ENCODE results near the gene ARFGAP3. TPM values are rescaled to one million over a fixed set of nuclear protein-coding genes. Genes with fewer than 3 reads are reported as not detected.

The ARFGAP3 gene
- total RNA-seq, 2 donors from 2014 or later: 32.1 to 39.7 TPM

DNA sequence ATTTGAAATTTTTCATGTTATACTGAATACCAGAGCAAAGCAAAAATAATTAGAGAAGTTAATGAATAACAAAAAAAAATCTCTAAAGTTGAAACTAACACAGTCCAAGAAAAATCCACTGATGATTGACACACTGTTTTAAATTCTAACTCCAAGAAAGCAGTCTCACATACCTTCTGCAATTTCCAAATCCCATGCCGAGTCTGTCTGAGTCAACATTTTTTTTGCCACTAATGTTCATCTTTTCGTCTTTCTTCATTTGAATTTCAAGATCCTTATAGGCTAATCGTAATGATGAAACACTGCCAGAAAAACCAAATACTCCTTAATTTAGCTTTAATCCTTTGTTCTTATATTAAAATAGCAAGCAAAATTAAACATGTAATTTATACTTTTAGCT is 39.5 kb downstream of the ARFGAP3 start:
- Mint-ChIP-seq H3K27ac (no peak overlapping the region), H3K27me3 (no peaks in the 10 kb centered on the region), H3K36me3 (ENCODE audit: low read depth) (peaks cover 11% of the 10 kb centered on the region)

DNA sequence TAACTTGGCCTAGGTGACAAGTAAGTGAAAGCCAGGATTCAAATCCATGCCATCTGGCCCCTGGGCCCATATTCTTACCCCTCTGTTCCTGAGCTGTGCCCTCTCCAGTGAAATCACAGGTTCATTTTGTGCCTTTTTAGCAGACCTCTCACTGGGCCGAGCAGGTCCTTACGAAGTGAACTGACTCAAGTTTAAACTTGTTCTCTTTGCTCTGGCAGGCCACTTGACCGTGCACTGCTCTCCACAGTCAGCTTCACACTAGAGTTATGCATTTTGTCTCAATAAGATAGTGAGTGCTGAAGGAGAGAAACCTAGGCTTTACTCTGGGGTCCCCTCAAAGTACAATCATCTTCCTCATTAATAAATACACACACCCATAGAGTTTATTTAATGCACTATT is 40.7 kb downstream of the ARFGAP3 start:
- DNase-seq (no peak), ATAC-seq (no peak)
- no peaks in the 10 kb centered on the region for H3K27me3 Mint-ChIP-seq
- H3K27ac Mint-ChIP-seq: no peak overlapping the region
- peaks cover 14% of the 10 kb centered on the region for H3K36me3 Mint-ChIP-seq (ENCODE audit: low read depth)
- peaks cover 7% of the 10 kb centered on the region for H3K4me1 Mint-ChIP-seq
- H3K9me3 ChIP-seq (ENCODE audit: control insufficient read depth, low read length, poor library complexity, severe bottlenecking): no peaks in the 10 kb centered on the region
- no peak overlapping the region for H3K4me3 Mint-ChIP-seq

More for the DNA sequence above, 39.5 kb downstream of the ARFGAP3 start:
- H3K4me1 Mint-ChIP-seq: peaks cover 5% of the 10 kb centered on the region
- H3K4me3 Mint-ChIP-seq: no peak overlapping the region
- H3K9me3 ChIP-seq (ENCODE audit: control insufficient read depth, low read length, poor library complexity, severe bottlenecking): no peaks in the 10 kb centered on the region
- no peak for DNase-seq
- ATAC-seq: no peak

DNA sequence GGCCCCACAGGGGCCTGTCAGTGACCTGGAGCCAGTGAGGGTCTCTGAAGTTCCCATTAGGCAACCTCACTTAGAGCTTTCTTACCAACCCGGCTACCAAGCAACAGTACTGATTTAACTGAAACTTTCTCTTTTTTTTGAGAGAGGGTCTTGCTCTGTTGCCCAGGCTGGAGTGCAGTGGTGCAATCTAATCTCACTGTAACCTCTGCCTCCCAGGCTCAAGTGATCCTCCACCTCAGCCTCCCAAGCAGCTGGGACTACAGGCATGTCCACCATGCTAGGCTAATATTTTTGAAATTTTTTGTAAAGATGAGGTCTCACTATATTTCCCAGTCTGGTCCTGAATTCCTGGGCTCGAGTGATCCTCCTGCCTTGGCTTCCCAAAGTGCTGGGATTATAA is 42.5 kb downstream of the ARFGAP3 start:
- ATAC-seq (no peak), DNase-seq (no peak)
- Mint-ChIP-seq H3K36me3 (ENCODE audit: low read depth) (peaks cover 11% of the 10 kb centered on the region), H3K4me1 (peaks cover 2% of the 10 kb centered on the region), H3K27ac (no peak overlapping the region), H3K27me3 (no peaks in the 10 kb centered on the region), H3K4me3 (no peak overlapping the region)
- H3K9me3 ChIP-seq (ENCODE audit: control insufficient read depth, low read length, poor library complexity, severe bottlenecking): no peaks in the 10 kb centered on the region

DNA sequence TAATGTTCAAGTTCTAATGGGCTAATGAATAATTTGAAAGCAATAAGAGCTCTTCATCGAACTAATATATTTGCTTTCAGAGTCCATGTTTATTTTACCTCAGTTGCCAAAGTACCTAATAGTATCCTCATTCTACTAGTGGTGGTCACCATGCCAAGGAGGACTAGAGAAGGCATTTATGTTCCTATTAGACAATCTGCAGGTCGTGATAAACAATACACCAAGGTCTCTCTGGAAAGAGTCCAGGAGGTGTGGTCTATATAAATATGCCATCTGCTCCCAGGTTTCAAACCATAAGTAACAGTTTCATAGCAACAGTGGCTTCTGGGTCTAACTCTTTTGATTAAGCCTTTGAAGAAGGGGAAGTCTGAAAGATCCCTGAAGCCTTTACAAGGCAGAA is 42.9 kb downstream of the ARFGAP3 start:
- Mint-ChIP-seq H3K36me3 (ENCODE audit: low read depth) (peaks cover 14% of the 10 kb centered on the region), H3K27me3 (no peaks in the 10 kb centered on the region), H3K4me1 (peaks cover 2% of the 10 kb centered on the region), H3K27ac (peak overlapping the region; percentile 60), H3K4me3 (no peak overlapping the region)
- no peak for DNase-seq
- H3K9me3 ChIP-seq (ENCODE audit: control insufficient read depth, low read length, poor library complexity, severe bottlenecking): no peaks in the 10 kb centered on the region
- ATAC-seq: no peak

DNA sequence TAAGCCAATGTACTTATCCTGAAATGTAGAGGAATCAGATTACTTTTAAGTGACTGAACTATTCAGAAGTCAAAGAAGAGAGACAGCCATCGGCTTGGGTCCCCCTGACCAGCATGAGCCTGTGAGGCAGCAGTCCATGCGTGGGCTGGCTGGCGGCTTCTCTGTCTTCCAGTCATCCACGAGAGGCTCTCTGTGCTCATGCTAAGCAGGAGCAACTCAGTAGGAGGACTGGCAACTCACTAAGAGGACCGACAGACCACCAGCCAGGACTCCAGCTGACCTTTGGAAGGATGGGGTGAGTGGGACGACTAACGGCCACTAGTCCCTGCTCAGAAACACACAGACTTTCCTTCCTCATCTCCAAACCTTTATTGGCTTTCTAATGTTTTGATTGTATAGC is 43.6 kb downstream of the ARFGAP3 start:
- ATAC-seq (no peak), DNase-seq (no peak)
- Mint-ChIP-seq H3K36me3 (ENCODE audit: low read depth) (peaks cover 15% of the 10 kb centered on the region), H3K27ac (peak overlapping the region; percentile 60), H3K4me1 (peaks cover 2% of the 10 kb centered on the region), H3K27me3 (no peaks in the 10 kb centered on the region), H3K4me3 (no peak overlapping the region)
- no peaks in the 10 kb centered on the region for H3K9me3 ChIP-seq (ENCODE audit: control insufficient read depth, low read length, poor library complexity, severe bottlenecking)

DNA sequence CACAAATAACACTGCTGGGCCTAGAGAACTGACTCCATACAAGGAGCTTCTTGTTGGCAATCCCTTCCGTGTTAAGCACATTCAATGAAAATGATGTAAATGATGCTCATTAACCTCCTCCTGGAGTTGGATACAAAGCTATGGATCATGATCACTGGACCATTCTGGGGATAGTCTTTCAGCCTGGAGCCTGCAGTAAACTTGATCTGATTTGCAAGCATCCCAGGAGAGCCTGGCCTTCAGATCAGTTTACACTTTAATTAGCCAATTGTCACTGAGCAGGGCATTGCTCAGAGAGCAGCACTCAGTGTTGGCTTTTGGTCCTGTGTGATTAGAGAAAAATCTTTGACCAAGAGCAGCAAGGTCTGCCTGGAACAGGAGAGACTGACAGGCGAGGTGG is 45.6 kb downstream of the ARFGAP3 start:
- ATAC-seq: no peak
- no peak for DNase-seq
- no peaks in the 10 kb centered on the region for H3K9me3 ChIP-seq (ENCODE audit: control insufficient read depth, low read length, poor library complexity, severe bottlenecking)
- Mint-ChIP-seq H3K27ac (peak overlapping the region; percentile 59), H3K27me3 (no peaks in the 10 kb centered on the region), H3K4me3 (no peak overlapping the region), H3K4me1 (peaks cover 2% of the 10 kb centered on the region), H3K36me3 (ENCODE audit: low read depth) (peaks cover 15% of the 10 kb centered on the region)

DNA sequence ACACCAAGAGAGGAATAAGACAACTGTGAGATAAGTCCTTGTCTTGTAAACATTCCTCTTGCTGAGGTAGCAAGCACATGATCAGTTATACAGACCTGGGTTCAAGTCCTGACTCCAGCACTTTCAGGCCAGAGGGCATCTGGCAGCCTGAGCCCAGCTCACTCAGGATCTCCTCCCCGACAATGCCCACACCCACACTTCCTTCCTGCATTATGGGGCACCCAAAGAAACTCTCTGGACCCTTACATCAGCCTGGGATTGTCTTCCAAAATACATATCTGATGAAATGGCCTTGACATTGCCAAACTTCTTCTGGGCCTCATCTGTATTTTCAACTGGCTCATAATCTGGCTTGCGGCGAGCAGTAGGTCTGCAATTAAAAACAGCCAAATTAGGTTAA is 48.6 kb downstream of the ARFGAP3 start:
- Mint-ChIP-seq H3K4me3 (peak overlapping the region; percentile 36), H3K27ac (peak overlapping the region; percentile 27), H3K27me3 (no peaks in the 10 kb centered on the region), H3K4me1 (peaks cover 2% of the 10 kb centered on the region), H3K36me3 (ENCODE audit: low read depth) (peaks cover 17% of the 10 kb centered on the region)
- ATAC-seq (no peak), DNase-seq (no peak)
- H3K9me3 ChIP-seq (ENCODE audit: control insufficient read depth, low read length, poor library complexity, severe bottlenecking): no peaks in the 10 kb centered on the region

DNA sequence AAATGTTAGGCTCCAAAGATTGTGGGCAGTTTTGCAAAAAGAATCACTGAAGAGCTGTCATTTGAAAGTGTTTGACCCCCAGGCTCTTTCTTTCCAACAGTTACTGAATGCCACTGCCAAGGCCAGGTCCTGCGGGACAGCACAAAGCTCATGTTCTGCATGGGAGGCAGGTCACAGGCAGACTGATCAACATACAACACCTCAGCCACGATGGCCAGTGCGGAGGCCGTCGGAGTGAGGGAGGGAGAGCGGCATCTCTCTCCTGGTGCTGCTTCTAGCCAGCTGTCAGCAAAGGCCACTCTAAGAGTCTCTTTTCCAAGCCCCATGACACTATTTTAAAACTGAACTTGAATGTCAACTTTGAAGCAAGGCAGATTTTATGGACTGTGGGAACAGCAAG is 49.9 kb downstream of the ARFGAP3 start:
- no peak for DNase-seq
- peaks cover 8% of the 10 kb centered on the region for H3K36me3 Mint-ChIP-seq (ENCODE audit: low read depth)

DNA sequence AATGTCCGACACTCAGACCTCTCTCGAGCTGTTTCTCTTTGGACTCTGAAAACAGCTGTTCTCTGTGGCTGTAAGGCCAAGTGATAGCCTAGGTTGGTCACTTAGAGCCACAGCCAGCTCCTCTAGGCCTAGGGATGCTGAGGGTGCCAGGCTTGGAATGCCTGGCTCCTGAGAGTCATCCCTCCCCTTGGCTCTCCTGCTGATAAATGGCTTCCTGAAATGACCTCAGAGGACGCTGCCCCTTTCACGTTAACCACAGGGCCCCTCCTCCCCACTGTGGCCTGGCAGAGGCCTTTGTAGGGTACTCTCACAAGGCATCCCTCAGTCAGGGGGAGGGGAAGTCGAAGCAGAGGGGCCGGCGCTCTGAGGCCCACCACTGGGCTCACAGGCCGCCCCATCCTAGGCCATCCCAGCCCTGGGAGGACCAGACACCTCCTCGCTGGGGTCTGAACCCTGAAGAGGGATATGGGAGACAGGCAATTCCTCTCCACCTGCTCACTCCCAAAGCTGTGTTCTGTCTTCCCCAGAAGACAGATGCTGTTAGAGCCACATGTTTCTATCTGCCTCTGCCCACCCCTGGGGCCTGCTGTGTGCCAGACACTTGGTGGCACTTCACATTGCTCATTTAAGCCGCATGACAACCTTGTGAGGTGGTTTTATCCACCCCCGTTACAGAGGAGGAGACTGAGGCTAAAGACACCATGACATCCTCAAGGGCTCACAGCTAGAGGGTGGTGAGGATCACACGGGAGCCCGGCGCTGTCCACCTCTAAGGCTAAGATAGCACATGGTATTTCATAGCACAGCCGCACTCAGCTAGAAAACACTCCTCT is 50.9 kb downstream of the ARFGAP3 start:
- Mint-ChIP-seq H3K36me3 (ENCODE audit: low read depth) (peaks cover 6% of the 10 kb centered on the region), H3K4me1 (no peaks in the 10 kb centered on the region), H3K4me3 (no peak overlapping the region), H3K27ac (peak overlapping the region; percentile 56), H3K27me3 (no peaks in the 10 kb centered on the region)
- no peaks in the 10 kb centered on the region for H3K9me3 ChIP-seq (ENCODE audit: control insufficient read depth, low read length, poor library complexity, severe bottlenecking)
- no peak for DNase-seq
- no peak for ATAC-seq

More for the DNA sequence above, 49.9 kb downstream of the ARFGAP3 start:
- no peak overlapping the region for H3K4me3 Mint-ChIP-seq
- H3K4me1 Mint-ChIP-seq: peaks cover under 1% of the 10 kb centered on the region
- H3K27me3 Mint-ChIP-seq: no peaks in the 10 kb centered on the region
- ATAC-seq: no peak
- no peaks in the 10 kb centered on the region for H3K9me3 ChIP-seq (ENCODE audit: control insufficient read depth, low read length, poor library complexity, severe bottlenecking)
- no peak overlapping the region for H3K27ac Mint-ChIP-seq

DNA sequence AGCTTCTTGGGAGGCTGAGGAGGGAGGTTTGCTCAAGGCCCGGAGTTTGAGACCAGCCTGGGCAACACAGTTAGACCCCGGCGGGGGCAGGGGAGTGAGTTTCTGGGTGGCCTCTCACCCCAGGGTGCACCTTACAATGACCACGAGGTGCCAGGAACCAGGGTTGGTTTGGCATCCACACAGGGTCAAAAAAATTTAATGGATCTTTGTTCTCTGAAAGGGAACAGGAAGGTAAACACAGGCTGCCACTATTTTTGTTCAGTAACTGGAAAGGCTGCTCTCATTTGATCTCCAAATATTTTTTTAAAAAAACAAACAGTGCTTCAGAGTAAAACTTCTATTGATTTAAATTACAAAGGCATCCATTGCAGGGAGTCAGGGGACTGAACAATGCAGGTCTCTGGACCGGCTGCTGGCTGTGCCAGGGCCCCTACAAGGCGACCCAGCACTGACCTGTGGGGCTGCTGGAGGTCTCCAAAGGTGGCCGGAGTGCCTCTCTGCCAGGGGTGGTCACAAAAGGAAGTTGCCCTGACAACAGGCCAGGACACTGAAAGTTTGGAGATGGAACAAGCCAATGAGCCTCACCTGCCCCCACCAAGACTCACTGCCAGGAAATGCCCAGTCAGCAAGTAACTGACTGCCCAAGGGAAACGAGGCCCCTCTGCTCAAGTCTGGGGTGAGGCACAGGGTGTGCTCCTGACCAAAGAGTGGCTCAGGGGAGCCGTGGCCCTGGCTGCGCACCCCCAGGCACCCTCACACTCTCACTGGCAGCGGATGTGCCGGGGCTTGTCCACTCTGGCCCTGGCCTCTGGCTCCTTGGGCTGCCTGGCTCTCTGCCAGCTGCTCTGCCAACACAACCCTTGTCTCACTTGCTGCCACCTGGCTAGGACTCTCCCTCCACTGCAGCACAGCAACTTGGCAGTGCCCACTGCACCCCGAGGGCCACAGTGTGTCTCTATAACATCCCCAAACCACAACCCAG is 51.8 kb downstream of the ARFGAP3 start:
- Mint-ChIP-seq H3K27ac (peak overlapping the region; percentile 56), H3K36me3 (ENCODE audit: low read depth) (peaks cover 6% of the 10 kb centered on the region), H3K4me1 (no peaks in the 10 kb centered on the region), H3K27me3 (no peaks in the 10 kb centered on the region), H3K4me3 (no peak overlapping the region)
- DNase-seq (no peak), ATAC-seq (no peak)
- H3K9me3 ChIP-seq (ENCODE audit: control insufficient read depth, low read length, poor library complexity, severe bottlenecking): no peaks in the 10 kb centered on the region

DNA sequence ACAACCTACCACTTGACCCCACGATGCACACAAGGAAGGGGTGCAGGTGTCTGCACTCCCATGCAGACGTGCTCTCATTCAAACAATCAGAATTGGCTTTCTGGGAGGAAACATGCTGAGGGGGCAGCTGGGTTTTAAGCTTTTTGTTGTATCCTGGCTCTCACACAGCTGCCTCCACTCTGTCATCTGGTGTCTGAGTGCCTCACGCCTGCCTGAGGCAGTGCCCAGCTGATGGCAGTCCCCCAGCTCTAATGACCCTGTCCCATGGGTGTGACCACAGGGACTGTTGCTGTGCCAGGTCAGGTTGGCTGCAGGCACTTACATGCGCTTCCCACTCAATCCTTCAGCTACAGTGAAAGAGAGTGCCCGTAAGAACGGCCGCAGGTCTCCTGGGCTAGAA is 53.7 kb downstream of the ARFGAP3 start:
- Mint-ChIP-seq H3K4me3 (no peak overlapping the region), H3K27me3 (no peaks in the 10 kb centered on the region), H3K4me1 (peaks cover 2% of the 10 kb centered on the region), H3K36me3 (ENCODE audit: low read depth) (peaks cover 4% of the 10 kb centered on the region), H3K27ac (no peak overlapping the region)
- no peaks in the 10 kb centered on the region for H3K9me3 ChIP-seq (ENCODE audit: control insufficient read depth, low read length, poor library complexity, severe bottlenecking)
- no peak for ATAC-seq
- no peak for DNase-seq

DNA sequence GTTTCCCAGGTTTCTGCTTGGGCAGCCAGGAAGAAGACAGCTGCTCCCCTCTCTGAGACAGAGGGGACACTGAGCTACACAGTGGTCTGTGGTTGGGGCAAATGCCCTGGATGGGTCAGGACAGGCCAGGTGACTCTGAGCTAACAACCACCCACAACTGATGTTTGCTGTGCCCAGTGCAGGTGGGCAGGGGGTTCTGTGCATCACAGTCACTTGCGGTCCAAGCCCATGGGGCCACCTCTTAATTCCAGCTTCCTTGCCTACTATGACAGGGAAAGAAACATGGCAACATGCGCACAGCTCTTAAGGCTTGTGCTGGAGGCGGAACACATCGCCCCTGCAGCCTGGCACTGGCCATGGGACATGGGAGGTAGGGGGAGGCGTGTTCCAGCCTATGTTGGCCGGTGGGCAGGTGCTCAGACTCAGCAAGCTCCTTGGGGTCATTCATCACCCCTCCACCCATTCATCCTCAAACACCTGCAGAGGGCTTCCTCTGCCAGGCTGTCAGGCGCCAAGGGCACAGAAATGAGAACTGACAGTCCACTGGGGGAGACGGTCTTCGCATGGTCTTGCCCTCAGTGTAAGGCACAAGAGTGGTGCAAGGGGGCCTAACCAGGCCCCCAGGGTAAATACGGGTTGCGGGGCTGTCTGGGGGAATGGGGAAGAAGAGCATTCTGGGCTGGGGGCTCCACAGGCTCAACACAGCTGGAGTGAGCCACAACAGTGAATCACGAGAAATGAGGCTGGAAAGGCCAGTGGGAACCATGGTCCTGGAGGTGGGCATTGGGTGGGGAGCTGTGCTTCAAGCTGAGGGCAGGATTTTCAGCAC is 55.6 kb downstream of the ARFGAP3 start:
- DNase-seq (no peak), ATAC-seq (no peak)
- peaks cover 4% of the 10 kb centered on the region for H3K4me1 Mint-ChIP-seq
- H3K4me3 Mint-ChIP-seq: peak overlapping the region; percentile 62
- peak overlapping the region; percentile 51 for H3K27ac Mint-ChIP-seq
- no peaks in the 10 kb centered on the region for H3K27me3 Mint-ChIP-seq
- no peaks in the 10 kb centered on the region for H3K9me3 ChIP-seq (ENCODE audit: control insufficient read depth, low read length, poor library complexity, severe bottlenecking)
- H3K36me3 Mint-ChIP-seq (ENCODE audit: low read depth): peaks cover 4% of the 10 kb centered on the region

Measured in T-helper 17 cell (primary cell).